ENCODE results near the gene ABCB4. TPM values are rescaled to one million over a fixed set of nuclear protein-coding genes. Genes with fewer than 3 reads are reported as not detected.
A peak's percentile ranks its signal among the peaks of the same experiment; 100 is the strongest.

ABCB4 gene
- total and polyA plus RNA-seq, 2 donors from 2014 or later: 2.0 TPM

DNA sequence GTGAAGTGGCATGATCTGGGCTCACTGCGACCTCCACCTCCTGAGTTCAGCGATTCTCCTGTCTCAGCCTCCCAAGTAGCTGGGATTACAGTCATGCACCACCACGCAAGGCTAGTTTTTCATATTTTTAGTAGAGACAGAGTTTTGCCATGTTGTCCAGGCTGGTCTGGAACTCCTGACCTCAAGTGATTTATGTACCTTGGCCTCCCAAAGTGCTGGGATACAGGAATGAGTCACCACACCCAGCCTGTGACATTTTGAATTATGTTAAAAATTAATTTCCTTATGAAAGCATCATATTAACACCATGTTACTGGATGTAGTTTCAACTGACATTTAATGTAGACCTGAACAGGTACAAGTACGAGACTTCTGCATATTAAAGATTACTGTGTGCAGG is 24.3 kb downstream of the ABCB4 start:
- no peak for DNase-seq
- Histone ChIP-seq H3K27ac (ENCODE audit: low read depth in 2 of 2, low read length in 2 of 2) (no peak overlapping the region), H3K4me1 (ENCODE audit: control insufficient read depth in 2 of 3, insufficient read depth in 2 of 3, low read depth in 1 of 3, low read length in 3 of 3) (no peaks in the 10 kb centered on the region), H3K9ac (ENCODE audit: low read length in 3 of 3) (no peak overlapping the region), H3K27me3 (ENCODE audit: control insufficient read depth, insufficient read depth, low read length) (no peaks in the 10 kb centered on the region), H3K4me3 (ENCODE audit: low read length in 3 of 3) (no peak overlapping the region), H3K36me3 (ENCODE audit: control insufficient read depth in 2 of 3, insufficient read depth in 3 of 3, low read length in 3 of 3) (no peaks in the 10 kb centered on the region), H3K9me3 (ENCODE audit: control insufficient read depth in 2 of 3, insufficient read depth in 1 of 3, low read length in 3 of 3) (no peaks in the 10 kb centered on the region)
- TF ChIP-seq, protein P1, sequence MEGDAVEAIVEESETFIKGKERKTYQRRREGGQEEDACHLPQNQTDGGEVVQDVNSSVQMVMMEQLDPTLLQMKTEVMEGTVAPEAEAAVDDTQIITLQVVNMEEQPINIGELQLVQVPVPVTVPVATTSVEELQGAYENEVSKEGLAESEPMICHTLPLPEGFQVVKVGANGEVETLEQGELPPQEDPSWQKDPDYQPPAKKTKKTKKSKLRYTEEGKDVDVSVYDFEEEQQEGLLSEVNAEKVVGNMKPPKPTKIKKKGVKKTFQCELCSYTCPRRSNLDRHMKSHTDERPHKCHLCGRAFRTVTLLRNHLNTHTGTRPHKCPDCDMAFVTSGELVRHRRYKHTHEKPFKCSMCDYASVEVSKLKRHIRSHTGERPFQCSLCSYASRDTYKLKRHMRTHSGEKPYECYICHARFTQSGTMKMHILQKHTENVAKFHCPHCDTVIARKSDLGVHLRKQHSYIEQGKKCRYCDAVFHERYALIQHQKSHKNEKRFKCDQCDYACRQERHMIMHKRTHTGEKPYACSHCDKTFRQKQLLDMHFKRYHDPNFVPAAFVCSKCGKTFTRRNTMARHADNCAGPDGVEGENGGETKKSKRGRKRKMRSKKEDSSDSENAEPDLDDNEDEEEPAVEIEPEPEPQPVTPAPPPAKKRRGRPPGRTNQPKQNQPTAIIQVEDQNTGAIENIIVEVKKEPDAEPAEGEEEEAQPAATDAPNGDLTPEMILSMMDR (IDR thresholded peaks at IDR 0.05; ENCODE audit: borderline replicate concordance, extremely low read depth, insufficient read depth): no peak
- no peak for FAIRE-seq
- intact Hi-C loops (cut with DNase I): no loop called here

DNA sequence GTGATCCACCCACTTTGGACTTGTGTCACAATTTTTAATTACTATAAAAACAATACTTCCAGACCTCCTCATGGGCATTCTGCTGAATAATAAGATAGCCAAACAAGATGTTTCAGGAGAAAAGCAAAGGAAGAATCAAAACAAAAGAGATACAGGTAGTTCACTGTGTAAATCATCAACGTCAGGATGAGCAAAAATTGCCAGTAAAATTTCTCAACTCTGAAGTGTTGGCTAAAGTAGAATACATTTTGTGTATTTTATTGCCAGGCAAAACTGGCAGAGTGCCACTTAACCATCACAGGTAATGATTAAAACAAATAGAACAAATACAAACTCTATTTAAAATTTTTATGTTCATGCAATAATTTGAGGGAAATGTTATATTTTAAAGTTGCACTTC is 24.8 kb downstream of the ABCB4 start:
- no peaks in the 10 kb centered on the region for H3K27me3 ChIP-seq (ENCODE audit: control insufficient read depth, insufficient read depth, low read length)
- no peaks in the 10 kb centered on the region for H3K36me3 ChIP-seq (ENCODE audit: control insufficient read depth in 2 of 3, insufficient read depth in 3 of 3, low read length in 3 of 3)
- TF ChIP-seq, protein P1 (IDR thresholded peaks at IDR 0.05; ENCODE audit: borderline replicate concordance, extremely low read depth, insufficient read depth): no peak
- H3K4me3 ChIP-seq (ENCODE audit: low read length in 3 of 3): no peak overlapping the region
- H3K9ac ChIP-seq (ENCODE audit: low read length in 3 of 3): no peak overlapping the region
- H3K4me1 ChIP-seq (ENCODE audit: control insufficient read depth in 2 of 3, insufficient read depth in 2 of 3, low read depth in 1 of 3, low read length in 3 of 3): no peaks in the 10 kb centered on the region
- no peak for DNase-seq
- H3K9me3 ChIP-seq (ENCODE audit: control insufficient read depth in 2 of 3, insufficient read depth in 1 of 3, low read length in 3 of 3): no peaks in the 10 kb centered on the region
- intact Hi-C loops (cut with DNase I): no loop called here
- H3K27ac ChIP-seq (ENCODE audit: low read depth in 2 of 2, low read length in 2 of 2): no peak overlapping the region
- no peak for FAIRE-seq

DNA sequence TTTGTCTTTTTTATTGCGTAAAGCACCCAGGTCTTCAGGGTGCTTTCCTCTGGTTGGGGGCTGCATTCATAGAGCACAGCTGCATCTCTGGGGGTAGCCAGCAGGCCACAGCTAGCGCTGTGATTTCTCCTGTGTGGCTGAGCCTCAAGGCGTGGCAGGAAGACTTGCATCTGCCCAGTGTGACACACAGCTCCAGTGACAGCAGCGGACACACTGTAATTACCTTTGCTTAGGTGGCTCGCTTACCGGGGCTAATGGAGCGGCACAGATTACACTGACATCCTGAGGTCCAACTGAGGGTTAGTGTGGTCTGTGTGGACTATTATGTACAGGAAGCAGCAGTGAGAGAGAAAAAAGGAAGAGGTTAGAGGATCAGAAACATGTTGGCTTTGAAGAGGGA is 27.1 kb downstream of the ABCB4 start:
- FAIRE-seq (no peak), DNase-seq (peak in 4 of 5 donors; percentile 39 to 64 (median 62))
- Histone ChIP-seq H3K27ac (ENCODE audit: low read depth in 2 of 2, low read length in 2 of 2) (no peak overlapping the region), H3K9ac (ENCODE audit: low read length in 3 of 3) (no peak overlapping the region), H3K27me3 (ENCODE audit: control insufficient read depth, insufficient read depth, low read length) (no peaks in the 10 kb centered on the region), H3K36me3 (ENCODE audit: control insufficient read depth in 2 of 3, insufficient read depth in 3 of 3, low read length in 3 of 3) (no peaks in the 10 kb centered on the region), H3K9me3 (ENCODE audit: control insufficient read depth in 2 of 3, insufficient read depth in 1 of 3, low read length in 3 of 3) (no peaks in the 10 kb centered on the region), H3K4me3 (ENCODE audit: low read length in 3 of 3) (no peak overlapping the region), H3K4me1 (ENCODE audit: control insufficient read depth in 2 of 3, insufficient read depth in 2 of 3, low read depth in 1 of 3, low read length in 3 of 3) (no peaks in the 10 kb centered on the region)
- intact Hi-C loops (cut with DNase I): no loop called here
- TF ChIP-seq, protein P1 (IDR thresholded peaks at IDR 0.05; ENCODE audit: borderline replicate concordance, extremely low read depth, insufficient read depth): no peak

DNA sequence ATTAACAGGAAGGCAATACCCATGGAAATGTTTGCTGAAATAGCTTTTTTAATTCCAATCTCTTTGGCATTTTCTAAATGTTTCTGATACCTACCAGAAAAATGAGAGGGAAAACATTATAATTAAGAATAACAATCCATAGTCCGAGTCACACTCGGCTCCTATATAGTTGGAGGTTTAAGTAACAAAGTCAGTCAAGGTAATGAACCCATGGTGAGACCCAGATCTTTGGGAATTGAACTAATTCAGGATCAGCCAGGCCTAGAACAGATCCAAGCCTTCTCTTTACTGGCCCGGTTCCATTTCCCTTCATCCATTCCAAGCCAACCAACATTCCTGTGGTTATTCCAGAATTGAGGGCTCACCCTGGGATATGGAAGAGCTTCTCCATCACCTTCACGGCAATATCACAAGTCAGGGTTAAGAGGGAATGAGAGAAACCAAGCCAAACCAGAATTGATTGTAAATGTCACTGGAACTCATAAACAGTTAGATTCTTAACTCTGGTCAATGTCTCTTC is 28.3 kb downstream of the ABCB4 start:
- no peaks in the 10 kb centered on the region for H3K9me3 ChIP-seq (ENCODE audit: control insufficient read depth in 2 of 3, insufficient read depth in 1 of 3, low read length in 3 of 3)
- DNase-seq (no peak), FAIRE-seq (no peak)
- no peak overlapping the region for H3K9ac ChIP-seq (ENCODE audit: low read length in 3 of 3)
- H3K4me1 ChIP-seq (ENCODE audit: control insufficient read depth in 2 of 3, insufficient read depth in 2 of 3, low read depth in 1 of 3, low read length in 3 of 3): no peaks in the 10 kb centered on the region
- intact Hi-C loops (cut with DNase I): no loop called here
- H3K27me3 ChIP-seq (ENCODE audit: control insufficient read depth, insufficient read depth, low read length): no peaks in the 10 kb centered on the region
- H3K4me3 ChIP-seq (ENCODE audit: low read length in 3 of 3): no peak overlapping the region
- no peaks in the 10 kb centered on the region for H3K36me3 ChIP-seq (ENCODE audit: control insufficient read depth in 2 of 3, insufficient read depth in 3 of 3, low read length in 3 of 3)
- TF ChIP-seq, protein P1 (IDR thresholded peaks at IDR 0.05; ENCODE audit: borderline replicate concordance, extremely low read depth, insufficient read depth): no peak
- H3K27ac ChIP-seq (ENCODE audit: low read depth in 2 of 2, low read length in 2 of 2): no peak overlapping the region
